SIG-M5 treated with dmso at 0.1 percent for 504 hours (cell line): Measurements from ENCODE around the gene TMEM141.
"Not testable (repeated sequence)": the region's sequence is repeated elsewhere in the genome, so short reads cannot be mapped to it uniquely, and the experiment has no call there.

Experiments used
- DNase-seq: peaks from one replicate; lab custom pipeline; 2025; ENCODE audit not compliant: unreplicated experiment; lab: John Stamatoyannopoulos, UW

The TMEM141 gene

GRCh38 chr9:136773386-136774044 lies 17.6 kb upstream of the TMEM141 start:
- no peak for DNase-seq

- no peak for DNase-seq
These were observed 16.6 kb upstream of the TMEM141 start for GRCh38 chr9:136774416-136775045.

GRCh38 chr9:136775191-136775590 lies 16.0 kb upstream of the TMEM141 start:
- no peak for DNase-seq

GRCh38 chr9:136776947-136777346 lies 14.2 kb upstream of the TMEM141 start:
- DNase-seq = no peak

DNA sequence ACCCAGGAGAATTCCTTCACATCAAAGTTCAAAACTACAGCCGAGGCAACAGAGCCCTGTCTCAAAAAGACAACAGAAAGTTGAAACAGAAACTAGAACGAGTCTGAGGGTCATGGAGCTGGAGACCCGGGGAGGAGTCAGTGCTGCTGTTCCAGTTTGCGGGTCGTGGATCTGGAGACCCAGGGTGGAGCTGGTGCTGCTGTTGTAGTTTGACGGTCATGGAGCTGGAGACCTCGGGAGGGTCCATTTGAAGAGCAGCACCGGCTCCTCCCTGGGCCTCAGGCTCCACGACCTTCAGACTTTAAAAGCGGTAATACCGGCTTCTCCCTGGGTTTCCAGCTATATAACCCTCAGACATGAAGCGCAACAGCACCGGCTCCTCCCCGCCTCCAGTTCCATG lies 13.8 kb upstream of the TMEM141 start:
- no peak for DNase-seq

- no peak for DNase-seq
These were observed 11.3 kb upstream of the TMEM141 start for GRCh38 chr9:136779808-136780207.

GRCh38 chr9:136782452-136782851 lies 8.7 kb upstream of the TMEM141 start:
- DNase-seq = no peak

DNA sequence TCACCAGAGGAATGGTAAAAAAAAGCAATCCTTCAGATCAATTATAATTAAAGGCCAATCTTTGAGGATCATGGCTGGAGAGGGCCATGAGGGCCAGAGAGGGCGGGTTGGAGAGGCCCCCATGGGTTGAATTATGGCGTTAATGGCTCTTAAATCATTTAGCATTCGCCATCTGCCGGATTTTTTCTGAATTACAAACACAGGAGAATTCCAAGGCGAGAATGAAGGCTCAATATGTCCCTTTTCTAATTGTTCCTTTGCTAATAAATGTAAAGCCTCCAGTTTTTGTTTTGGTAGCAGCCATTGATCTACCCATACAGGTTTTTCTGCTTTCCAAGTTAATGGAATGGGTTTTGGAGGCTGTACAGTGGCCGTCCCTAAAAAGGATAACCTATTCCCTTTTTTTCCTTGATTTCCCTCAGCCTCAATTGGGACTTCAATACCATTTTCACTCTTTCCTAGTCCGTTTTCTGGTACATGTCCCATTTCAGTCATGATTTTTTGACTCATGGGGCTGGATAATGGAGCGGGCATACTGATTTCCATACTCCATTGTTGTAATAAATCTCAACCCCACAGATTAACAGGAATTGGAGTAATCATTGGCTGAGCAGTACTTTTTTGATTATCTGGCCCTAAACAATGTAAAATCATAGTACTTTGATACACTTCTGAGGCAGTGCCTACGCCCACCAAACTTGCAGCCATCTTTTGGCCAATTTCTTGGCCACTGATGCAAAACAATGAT lies 6.7 kb upstream of the TMEM141 start:
- peak; percentile 15 for DNase-seq

- DNase-seq = no peak
These were observed 6.2 kb upstream of the TMEM141 start for GRCh38 chr9:136784997-136785361.

GRCh38 chr9:136785565-136786355 lies 5.4 kb upstream of the TMEM141 start:
- not testable (repeated sequence) for DNase-seq

GRCh38 chr9:136786451-136786850 lies 4.7 kb upstream of the TMEM141 start:
- DNase-seq = no peak

DNA sequence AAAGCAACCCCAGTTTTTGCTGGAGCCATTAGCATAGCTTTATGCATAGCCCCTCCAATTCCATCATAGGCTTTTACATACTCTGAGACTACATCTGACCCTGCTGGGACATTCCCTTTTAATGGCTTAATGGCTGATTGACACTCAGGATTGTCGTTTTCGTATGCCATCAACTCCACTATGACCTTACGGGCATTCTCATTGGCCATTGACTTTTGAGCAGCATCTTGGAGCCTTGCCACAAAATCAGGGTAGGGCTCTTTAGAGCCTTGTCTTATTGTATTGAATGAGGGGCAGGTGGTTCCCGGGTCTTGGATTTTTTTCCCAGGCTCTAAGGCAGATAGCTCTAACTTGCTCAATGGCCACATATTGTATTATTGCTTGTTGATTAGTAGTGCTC lies 4.2 kb upstream of the TMEM141 start:
- not testable (repeated sequence) for DNase-seq

GRCh38 chr9:136787690-136788400 lies 3.3 kb upstream of the TMEM141 start:
- peak; percentile 63 for DNase-seq

GRCh38 chr9:136788644-136789522 lies 2.3 kb upstream of the TMEM141 start:
- DNase-seq = not testable (repeated sequence)

GRCh38 chr9:136789523-136789937 lies 1.6 kb upstream of the TMEM141 start:
- no peak for DNase-seq

GRCh38 chr9:136791516-136792276 lies 552 bp downstream of the TMEM141 start:
- DNase-seq = peak; percentile 51

GRCh38 chr9:136792321-136793085 lies 1.4 kb downstream of the TMEM141 start:
- no peak for DNase-seq
